Calu3 (cell line): ENCODE measurements around the gene PPP1R1A. TPM values are rescaled to one million over a fixed set of nuclear protein-coding genes. Genes with fewer than 3 reads are reported as not detected.
A peak's percentile ranks its signal among the peaks of the same experiment; 100 is the strongest.

ENCODE experiments used
- BruUV-seq: library from RNA; stranded (reverse); fragments of 400-500 nt; replicated peaks from 2 replicates; lab custom pipeline; 2021; lab: Mats Ljungman, UMichigan
- CTCF ChIA-PET: fragments of 300-600 bp; sonication (Branson Sonifier 250); formaldehyde crosslinking; loops from one replicate; lab custom pipeline; 2022; ENCODE audit warnings: antibody characterized with exemption; lab: Charles Lee
- DNase-seq: peaks from one replicate; pipeline ENCODE4 v3.0.0; 2022
- H3K27ac Mint-ChIP-seq: one replicate; pipeline ENCODE4 v1.8.0; 2022; ENCODE audit warnings: mixed read lengths; ENCODE audit not compliant: unreplicated experiment
- H3K27me3 Mint-ChIP-seq: one replicate; pipeline ENCODE4 v1.8.0; 2022; ENCODE audit warnings: mixed read lengths; ENCODE audit not compliant: unreplicated experiment
- H3K36me3 Mint-ChIP-seq: one replicate; pipeline ENCODE4 v1.8.0; 2022; ENCODE audit warnings: mild to moderate bottlenecking, moderate library complexity, mixed read lengths; ENCODE audit not compliant: insufficient read depth, unreplicated experiment
- H3K4me1 Mint-ChIP-seq: one replicate; pipeline ENCODE4 v1.8.0; 2022; ENCODE audit warnings: mild to moderate bottlenecking, low read depth, mixed read lengths; ENCODE audit not compliant: unreplicated experiment
- H3K4me3 Mint-ChIP-seq: one replicate; pipeline ENCODE4 v1.8.0; 2022; ENCODE audit warnings: mild to moderate bottlenecking, low read depth, moderate library complexity, mixed read lengths; ENCODE audit not compliant: unreplicated experiment
- H3K9me3 Mint-ChIP-seq: one replicate; pipeline ENCODE4 v1.8.0; 2022; ENCODE audit warnings: low read depth, mixed read lengths; ENCODE audit not compliant: unreplicated experiment
- intact Hi-C: fragments of 100-400 bp; cut with micrococcal nuclease; formaldehyde crosslinking; loops from one replicate; pipeline ENCODE4 v1.10.0; 2022; ENCODE audit not compliant: unreplicated experiment
- total RNA-seq: library from RNA; stranded (reverse); gene quantifications from 2 replicates; pipeline ENCODE4 v1.2.3, GENCODE V29; 2022
- TF ChIP-seq, protein P1 (sequence below): fragments of 200-600 bp; IDR thresholded peaks from one replicate; pipeline ENCODE4 v1.8.0; 2022; ENCODE audit warnings: antibody characterized with exemption; ENCODE audit not compliant: unreplicated experiment

PPP1R1A gene
- total RNA-seq, 1 experiment from 2014 or later, result 0.26 TPM

DNA sequence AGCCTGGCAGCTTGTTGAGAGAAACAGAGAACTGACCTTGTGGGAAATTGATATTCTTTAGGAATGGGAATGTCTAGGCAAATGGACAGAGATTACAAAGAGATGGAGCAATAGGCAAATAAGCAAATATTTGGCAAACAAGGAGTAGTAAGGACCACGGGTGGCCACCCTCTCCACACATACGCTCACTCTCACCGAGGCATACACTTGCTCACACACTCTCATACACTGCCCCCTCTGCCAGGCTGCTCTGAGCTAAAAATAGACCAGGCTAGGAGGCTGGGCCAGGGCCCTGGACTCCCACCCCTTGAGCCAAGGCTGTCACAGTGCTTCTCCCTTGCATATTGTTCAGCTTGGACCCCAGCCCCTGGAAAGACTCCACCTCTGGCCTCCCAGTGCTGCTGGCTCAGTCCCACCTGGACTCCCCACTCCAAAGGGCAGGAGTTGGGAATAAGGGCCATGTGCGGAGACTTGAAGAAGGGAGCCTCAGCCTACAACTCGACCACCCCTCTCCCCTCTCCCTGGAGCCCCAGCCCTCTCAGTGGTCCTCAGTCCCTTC lies 1.1 kb downstream of the PPP1R1A start:
- intact Hi-C loops, result no loop called here
- CTCF ChIA-PET, result interaction anchor here (1.2 kb wide), 1 partner anchor 9 kb away, joined by 3 read pairs; no protein-coding TSS in a partner anchor
- H3K4me1 Mint-ChIP-seq, result peaks cover 9% of the 10 kb centered on the region

DNA sequence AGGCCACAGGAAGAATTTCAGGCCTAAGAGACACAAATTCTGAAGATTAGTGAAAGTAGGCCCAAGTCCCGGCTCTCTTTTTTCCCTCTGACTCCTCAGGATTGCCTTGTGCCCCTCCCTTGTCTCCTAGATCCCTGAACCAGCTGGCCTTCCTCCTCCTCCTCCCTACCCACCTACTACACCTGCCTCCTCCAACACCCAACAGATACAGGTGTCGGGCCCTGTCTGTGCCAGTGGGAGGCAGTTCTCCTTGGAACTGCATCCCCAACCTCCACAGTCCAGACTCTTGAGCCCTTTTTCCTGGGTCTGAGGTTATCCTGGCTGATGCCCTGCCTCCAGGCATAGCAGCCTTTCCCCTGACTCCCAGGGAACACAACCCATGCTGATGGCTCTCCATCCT lies 1.8 kb downstream of the PPP1R1A start:
- no TSS peak for BruUV-seq
- no peaks in the 10 kb centered on the region for H3K36me3 Mint-ChIP-seq
- no peaks in the 10 kb centered on the region for H3K9me3 Mint-ChIP-seq
- peaks cover 9% of the 10 kb centered on the region for H3K4me1 Mint-ChIP-seq
- CTCF ChIA-PET, result interaction anchor here (0.6 to 1.2 kb wide), 3 partner anchors 10 to 12 kb away, joined by 3 to 4 read pairs (median 3); no protein-coding TSS in a partner anchor
- no peak overlapping the region for H3K27ac Mint-ChIP-seq
- peaks cover 100% of the 10 kb centered on the region for H3K27me3 Mint-ChIP-seq
- no peak overlapping the region for H3K4me3 Mint-ChIP-seq
- TF ChIP-seq, protein P1, sequence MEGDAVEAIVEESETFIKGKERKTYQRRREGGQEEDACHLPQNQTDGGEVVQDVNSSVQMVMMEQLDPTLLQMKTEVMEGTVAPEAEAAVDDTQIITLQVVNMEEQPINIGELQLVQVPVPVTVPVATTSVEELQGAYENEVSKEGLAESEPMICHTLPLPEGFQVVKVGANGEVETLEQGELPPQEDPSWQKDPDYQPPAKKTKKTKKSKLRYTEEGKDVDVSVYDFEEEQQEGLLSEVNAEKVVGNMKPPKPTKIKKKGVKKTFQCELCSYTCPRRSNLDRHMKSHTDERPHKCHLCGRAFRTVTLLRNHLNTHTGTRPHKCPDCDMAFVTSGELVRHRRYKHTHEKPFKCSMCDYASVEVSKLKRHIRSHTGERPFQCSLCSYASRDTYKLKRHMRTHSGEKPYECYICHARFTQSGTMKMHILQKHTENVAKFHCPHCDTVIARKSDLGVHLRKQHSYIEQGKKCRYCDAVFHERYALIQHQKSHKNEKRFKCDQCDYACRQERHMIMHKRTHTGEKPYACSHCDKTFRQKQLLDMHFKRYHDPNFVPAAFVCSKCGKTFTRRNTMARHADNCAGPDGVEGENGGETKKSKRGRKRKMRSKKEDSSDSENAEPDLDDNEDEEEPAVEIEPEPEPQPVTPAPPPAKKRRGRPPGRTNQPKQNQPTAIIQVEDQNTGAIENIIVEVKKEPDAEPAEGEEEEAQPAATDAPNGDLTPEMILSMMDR, result no peak
- intact Hi-C loops, result no loop called here
- no peak for DNase-seq

More for the DNA sequence above, 1.1 kb downstream of the PPP1R1A start:
- no peaks in the 10 kb centered on the region for H3K36me3 Mint-ChIP-seq
- H3K9me3 Mint-ChIP-seq, result no peaks in the 10 kb centered on the region
- H3K27me3 Mint-ChIP-seq, result peaks cover 97% of the 10 kb centered on the region
- H3K27ac Mint-ChIP-seq, result no peak overlapping the region
- DNase-seq, result no peak
- H3K4me3 Mint-ChIP-seq, result peak overlapping the region; percentile 47
- no TSS peak for BruUV-seq
- TF ChIP-seq, protein P1, result no peak

DNA sequence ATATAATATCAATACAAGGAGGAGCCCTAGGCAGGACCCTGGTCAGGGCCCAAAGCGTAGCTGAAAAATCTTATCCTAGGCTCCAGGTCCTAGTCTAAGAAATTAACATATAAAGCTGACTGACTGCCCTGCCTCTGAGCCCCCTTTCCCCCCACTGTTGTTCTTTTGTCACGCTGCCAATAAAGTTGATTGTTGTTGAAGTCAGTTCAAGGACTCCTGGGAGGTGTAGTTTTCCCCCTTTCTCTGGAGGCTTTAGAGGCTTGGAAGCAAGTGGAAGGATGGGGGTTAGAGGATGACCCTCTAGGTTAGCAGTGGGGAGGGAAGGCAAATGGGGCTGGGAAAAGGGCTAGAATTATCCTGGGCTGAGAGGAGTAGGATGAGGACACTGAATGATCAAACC lies 3.2 kb downstream of the PPP1R1A start:
- CTCF ChIA-PET, result no interaction called here
- peaks cover 100% of the 10 kb centered on the region for H3K27me3 Mint-ChIP-seq

DNA sequence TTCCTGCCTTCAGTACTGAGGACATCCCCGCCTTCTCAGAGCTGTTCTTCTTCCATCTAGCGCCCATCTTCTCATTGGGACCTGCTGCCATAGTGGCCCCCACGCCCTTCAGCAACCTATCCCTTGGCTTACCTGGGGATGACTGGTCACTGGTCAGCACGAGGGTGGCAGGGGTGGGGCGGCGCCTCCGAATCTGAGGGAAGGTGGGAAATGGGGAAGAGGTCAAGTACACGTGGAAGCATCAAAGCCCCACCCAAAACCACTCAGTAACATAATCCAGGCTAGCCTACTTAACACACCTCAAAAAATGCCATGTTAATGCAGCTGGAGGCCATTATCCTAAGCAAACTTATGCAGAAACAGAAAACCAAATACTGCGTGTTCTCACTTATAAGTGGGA lies 4.3 kb downstream of the PPP1R1A start:
- Mint-ChIP-seq H3K9me3 (no peaks in the 10 kb centered on the region), H3K4me1 (peaks cover 8% of the 10 kb centered on the region), H3K27me3 (peaks cover 100% of the 10 kb centered on the region), H3K4me3 (no peak overlapping the region), H3K27ac (no peak overlapping the region), H3K36me3 (no peaks in the 10 kb centered on the region)
- DNase-seq, result no peak
- intact Hi-C loops, result no loop called here
- no TSS peak for BruUV-seq
- CTCF ChIA-PET, result no interaction called here
- TF ChIP-seq, protein P1, result no peak

More for the DNA sequence above, 3.2 kb downstream of the PPP1R1A start:
- H3K4me1 Mint-ChIP-seq, result peaks cover 9% of the 10 kb centered on the region
- H3K9me3 Mint-ChIP-seq, result no peaks in the 10 kb centered on the region
- BruUV-seq, result no TSS peak
- no peak overlapping the region for H3K27ac Mint-ChIP-seq
- H3K4me3 Mint-ChIP-seq, result no peak overlapping the region
- H3K36me3 Mint-ChIP-seq, result no peaks in the 10 kb centered on the region
- no peak for DNase-seq
- intact Hi-C loops, result no loop called here
- TF ChIP-seq, protein P1, result no peak
